A549 (cell line): Measurements from ENCODE around the gene RASSF6.

Experiments used
- EP300 ChIP-seq, 2 experiments: fragments of >200 bp; sonication (Bioruptor Twin); formaldehyde crosslinking; IDR thresholded peaks; 2 replicates in 1 of 2; 3 replicates in 1 of 2; pipeline ENCODE4 v1.6.1; 2016 to 2017
- MAFK ChIP-seq: fragments of 450-650 bp; IDR thresholded peaks from 2 replicates; pipeline ENCODE4 v1.6.1; 2014; ENCODE audit not compliant: partially characterized antibody
- MYC ChIP-seq: IDR thresholded peaks from 2 replicates; pipeline ENCODE4 v1.6.1; 2012; ENCODE audit warnings: mild to moderate bottlenecking, inconsistent platforms, low read length, improper control_type of control experiment, borderline replicate concordance
- PHF8 ChIP-seq: fragments of 200-600 bp; sonication (generic); IDR thresholded peaks from 2 replicates; pipeline ENCODE4 v1.6.1; 2016; ENCODE audit warnings: low read depth, mild to moderate bottlenecking, antibody characterized with exemption, moderate library complexity, borderline replicate concordance
- POLR2A ChIP-seq: IDR thresholded peaks from 2 replicates; pipeline ENCODE4 v1.6.1; 2012; ENCODE audit warnings: mild to moderate bottlenecking, low read length
- RAD21 ChIP-seq, 2 experiments: fragments of >200 bp in 1 of 2; sonication (Bioruptor Twin) in 1 of 2; formaldehyde crosslinking in 1 of 2; IDR thresholded peaks in 1 of 2; conservative IDR thresholded peaks in 1 of 2; 2 replicates in 1 of 2; 3 replicates in 1 of 2; pipeline ENCODE4 v1.6.1; 2012 to 2018; ENCODE audit warnings: inconsistent platforms in 1 of 2
- RCOR1 ChIP-seq: fragments of 150-350 bp; IDR thresholded peaks from 2 replicates; pipeline ENCODE4 v1.6.1; 2014; ENCODE audit warnings: antibody characterized with exemption, low read length, low read depth
- RFX5 ChIP-seq: fragments of 450-650 bp; IDR thresholded peaks from 2 replicates; pipeline ENCODE4 v1.7.1; 2014; ENCODE audit warnings: antibody characterized with exemption, mild to moderate bottlenecking, moderate library complexity
- SMC3 ChIP-seq: fragments of >200 bp; sonication (Bioruptor Twin); formaldehyde crosslinking; IDR thresholded peaks from 3 replicates; pipeline ENCODE4 v1.6.1; 2018; ENCODE audit warnings: inconsistent platforms
- TF ChIP-seq, protein P1 (sequence below): fragments of >200 bp; sonication (Bioruptor Twin); formaldehyde crosslinking; IDR thresholded peaks from 3 replicates; pipeline ENCODE4 v1.5.1; 2016
- TF ChIP-seq, protein P2 (sequence below): IDR thresholded peaks from 2 replicates; pipeline ENCODE4 v1.6.1; 2012; ENCODE audit warnings: low read depth, borderline replicate concordance
- TF ChIP-seq, protein P3 (sequence below): IDR thresholded peaks from 2 replicates; pipeline ENCODE4 v1.6.1; 2012

DNA sequence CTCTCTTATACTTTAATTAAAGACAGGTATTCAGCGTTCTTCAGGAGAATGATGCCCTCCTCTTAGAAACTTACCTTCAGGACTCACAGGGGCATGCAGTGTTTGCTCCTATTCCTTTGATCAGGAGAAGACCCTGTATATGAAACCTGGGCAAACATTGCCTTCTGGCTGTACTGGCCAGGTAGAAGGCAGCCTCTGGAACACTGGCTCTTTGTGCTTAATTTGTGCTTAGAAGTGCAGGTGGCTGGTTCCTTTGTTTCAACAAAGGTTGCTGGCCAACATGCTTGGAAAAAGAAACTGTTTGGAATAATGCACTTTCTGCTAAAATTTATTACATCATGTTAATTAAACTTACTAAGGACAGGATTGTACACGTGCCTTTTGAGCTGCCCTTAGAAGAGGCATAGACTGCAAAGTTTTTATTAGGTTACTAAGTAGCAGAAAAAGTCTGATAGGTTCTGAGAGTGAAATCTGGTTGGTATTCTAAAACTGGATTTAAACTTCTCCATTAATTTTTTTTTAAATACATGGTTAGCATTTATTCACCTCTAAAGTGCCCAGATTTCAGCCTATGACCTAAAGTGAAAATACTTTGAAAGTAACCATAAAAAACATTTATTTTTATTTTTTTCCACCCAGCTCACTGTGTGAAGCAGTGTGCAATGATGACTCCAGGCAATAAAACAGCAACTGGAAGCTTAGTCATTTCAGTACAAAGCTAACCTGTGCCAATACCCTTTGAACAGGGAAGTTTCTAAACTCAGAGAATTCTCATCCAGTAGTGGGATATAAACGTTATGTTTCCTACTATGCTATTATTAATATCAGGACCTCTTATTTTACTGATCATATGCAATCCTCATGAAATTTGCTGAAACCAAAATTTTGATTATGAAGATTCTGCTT is 11.3 kb downstream of the RASSF6 start:
- TF ChIP-seq, protein P1, sequence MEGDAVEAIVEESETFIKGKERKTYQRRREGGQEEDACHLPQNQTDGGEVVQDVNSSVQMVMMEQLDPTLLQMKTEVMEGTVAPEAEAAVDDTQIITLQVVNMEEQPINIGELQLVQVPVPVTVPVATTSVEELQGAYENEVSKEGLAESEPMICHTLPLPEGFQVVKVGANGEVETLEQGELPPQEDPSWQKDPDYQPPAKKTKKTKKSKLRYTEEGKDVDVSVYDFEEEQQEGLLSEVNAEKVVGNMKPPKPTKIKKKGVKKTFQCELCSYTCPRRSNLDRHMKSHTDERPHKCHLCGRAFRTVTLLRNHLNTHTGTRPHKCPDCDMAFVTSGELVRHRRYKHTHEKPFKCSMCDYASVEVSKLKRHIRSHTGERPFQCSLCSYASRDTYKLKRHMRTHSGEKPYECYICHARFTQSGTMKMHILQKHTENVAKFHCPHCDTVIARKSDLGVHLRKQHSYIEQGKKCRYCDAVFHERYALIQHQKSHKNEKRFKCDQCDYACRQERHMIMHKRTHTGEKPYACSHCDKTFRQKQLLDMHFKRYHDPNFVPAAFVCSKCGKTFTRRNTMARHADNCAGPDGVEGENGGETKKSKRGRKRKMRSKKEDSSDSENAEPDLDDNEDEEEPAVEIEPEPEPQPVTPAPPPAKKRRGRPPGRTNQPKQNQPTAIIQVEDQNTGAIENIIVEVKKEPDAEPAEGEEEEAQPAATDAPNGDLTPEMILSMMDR, result no peak
- TF ChIP-seq POLR2A (no peak), MYC (no peak), PHF8 (no peak), RCOR1 (no peak), RFX5 (no peak), RAD21 (conservative IDR thresholded peaks at IDR 0.05 in 1 of 2, IDR thresholded peaks at IDR 0.05 in 1 of 2) (no peak), MAFK (no peak), EP300 (IDR thresholded peaks at IDR 0.05) (no peak), SMC3 (no peak)
- TF ChIP-seq, protein P2, sequence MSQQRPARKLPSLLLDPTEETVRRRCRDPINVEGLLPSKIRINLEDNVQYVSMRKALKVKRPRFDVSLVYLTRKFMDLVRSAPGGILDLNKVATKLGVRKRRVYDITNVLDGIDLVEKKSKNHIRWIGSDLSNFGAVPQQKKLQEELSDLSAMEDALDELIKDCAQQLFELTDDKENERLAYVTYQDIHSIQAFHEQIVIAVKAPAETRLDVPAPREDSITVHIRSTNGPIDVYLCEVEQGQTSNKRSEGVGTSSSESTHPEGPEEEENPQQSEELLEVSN, result no peak
- TF ChIP-seq, protein P3, sequence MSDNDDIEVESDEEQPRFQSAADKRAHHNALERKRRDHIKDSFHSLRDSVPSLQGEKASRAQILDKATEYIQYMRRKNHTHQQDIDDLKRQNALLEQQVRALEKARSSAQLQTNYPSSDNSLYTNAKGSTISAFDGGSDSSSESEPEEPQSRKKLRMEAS, result no peak
